ENCODE measurements around the gene ABCD3. TPM values are rescaled to one million over a fixed set of nuclear protein-coding genes. Genes with fewer than 3 reads are reported as not detected.

Gene ABCD3
- total and polyA plus RNA-seq, 2 of the 13 experiments (the other 11 are each of a cell fraction or from before 2014, with no cell fraction given) = 27.5 to 166 TPM

DNA sequence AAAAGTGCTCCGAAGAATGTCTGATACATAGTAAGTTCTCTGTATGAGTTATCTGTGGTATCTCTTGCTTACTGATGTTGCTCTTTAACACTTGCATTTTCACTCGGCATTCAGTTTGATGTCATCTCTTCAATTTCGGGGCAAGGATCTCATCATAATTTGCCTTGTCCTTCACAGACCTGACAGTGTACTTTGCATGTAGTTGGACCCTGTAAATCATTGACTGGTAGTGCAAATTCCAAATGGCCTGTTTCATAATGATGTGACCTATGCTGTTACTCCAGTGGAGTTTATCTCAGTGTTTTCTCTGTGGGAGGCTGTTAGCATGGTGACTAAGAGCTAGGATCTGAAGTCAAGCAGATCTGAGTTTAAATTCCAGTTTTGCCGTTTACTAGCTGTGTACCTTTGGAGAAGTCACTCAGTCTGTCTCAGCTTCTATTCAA is 34.2 kb upstream of the ABCD3 start (continued):
- TF ChIP-seq ARNT2 (CRISPR knock-in tag; IDR thresholded peaks at IDR 0.05; ENCODE audit: low read depth) (0 out of 2 replicates have a peak, but pooled peaks have one; percentile 11), ZNF83 (CRISPR knock-in tag; IDR thresholded peaks at IDR 0.05; ENCODE audit: borderline replicate concordance) (no peak), ZNF138 (CRISPR knock-in tag; IDR thresholded peaks at IDR 0.05; ENCODE audit: low read depth) (no peak), ZIK1 (CRISPR knock-in tag; IDR thresholded peaks at IDR 0.05; ENCODE audit: borderline replicate concordance, low read depth) (no peak), MED13 (CRISPR knock-in tag; IDR thresholded peaks at IDR 0.05) (no peak), PHF8 (CRISPR knock-in tag; IDR thresholded peaks at IDR 0.05) (no peak), ZNF556 (CRISPR knock-in tag; IDR thresholded peaks at IDR 0.05; ENCODE audit: borderline replicate concordance) (no peak), ZNF644 (CRISPR knock-in tag; IDR thresholded peaks at IDR 0.05; ENCODE audit: low read depth) (peak; percentile 83), NCOA2 (CRISPR knock-in tag; IDR thresholded peaks at IDR 0.05) (peak; percentile 95), ZNF530 (CRISPR knock-in tag; IDR thresholded peaks at IDR 0.05; ENCODE audit: low read depth) (no peak), CAMTA2 (CRISPR knock-in tag; IDR thresholded peaks at IDR 0.05; ENCODE audit: borderline replicate concordance) (no peak), RARG (CRISPR knock-in tag; IDR thresholded peaks at IDR 0.05; ENCODE audit: low read depth) (no peak), ZNF891 (CRISPR knock-in tag; IDR thresholded peaks at IDR 0.05) (no peak), MXD4 (CRISPR knock-in tag; IDR thresholded peaks at IDR 0.05) (peak; percentile 51; the same call in 1 of the 2 replicates), ZFP36L2 (CRISPR knock-in tag; IDR thresholded peaks at IDR 0.05) (no peak), MTA1 (CRISPR knock-in tag; IDR thresholded peaks at IDR 0.05; ENCODE audit: borderline replicate concordance) (no peak; the same call in 1 of the 2 replicates)
- TF ChIP-seq, protein P1, sequence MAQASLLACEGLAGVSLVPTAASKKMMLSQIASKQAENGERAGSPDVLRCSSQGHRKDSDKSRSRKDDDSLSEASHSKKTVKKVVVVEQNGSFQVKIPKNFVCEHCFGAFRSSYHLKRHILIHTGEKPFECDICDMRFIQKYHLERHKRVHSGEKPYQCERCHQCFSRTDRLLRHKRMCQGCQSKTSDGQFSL (CRISPR knock-in tag; IDR thresholded peaks at IDR 0.05) = no peak
- TF ChIP-seq, protein P2, sequence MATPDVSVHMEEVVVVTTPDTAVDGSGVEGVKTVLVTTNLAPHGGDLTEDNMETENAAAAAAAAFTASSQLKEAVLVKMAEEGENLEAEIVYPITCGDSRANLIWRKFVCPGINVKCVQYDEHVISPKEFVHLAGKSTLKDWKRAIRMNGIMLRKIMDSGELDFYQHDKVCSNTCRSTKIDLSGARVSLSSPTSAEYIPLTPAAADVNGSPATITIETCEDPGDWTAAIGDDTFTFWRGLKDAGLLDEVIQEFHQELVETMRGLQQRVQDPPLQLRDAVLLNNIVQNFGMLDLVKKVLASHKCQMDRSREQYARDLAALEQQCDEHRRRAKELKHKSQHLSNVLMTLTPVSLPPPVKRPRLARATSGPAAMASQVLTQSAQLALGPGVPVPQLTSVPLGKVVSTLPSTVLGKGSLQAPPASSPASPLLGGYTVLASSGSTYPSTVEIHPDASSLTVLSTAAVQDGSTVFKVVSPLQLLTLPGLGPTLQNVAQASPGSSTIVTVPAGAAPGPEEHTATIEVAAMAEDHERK (CRISPR knock-in tag; IDR thresholded peaks at IDR 0.05; ENCODE audit: low read depth) = no peak
- TF ChIP-seq, protein P3, sequence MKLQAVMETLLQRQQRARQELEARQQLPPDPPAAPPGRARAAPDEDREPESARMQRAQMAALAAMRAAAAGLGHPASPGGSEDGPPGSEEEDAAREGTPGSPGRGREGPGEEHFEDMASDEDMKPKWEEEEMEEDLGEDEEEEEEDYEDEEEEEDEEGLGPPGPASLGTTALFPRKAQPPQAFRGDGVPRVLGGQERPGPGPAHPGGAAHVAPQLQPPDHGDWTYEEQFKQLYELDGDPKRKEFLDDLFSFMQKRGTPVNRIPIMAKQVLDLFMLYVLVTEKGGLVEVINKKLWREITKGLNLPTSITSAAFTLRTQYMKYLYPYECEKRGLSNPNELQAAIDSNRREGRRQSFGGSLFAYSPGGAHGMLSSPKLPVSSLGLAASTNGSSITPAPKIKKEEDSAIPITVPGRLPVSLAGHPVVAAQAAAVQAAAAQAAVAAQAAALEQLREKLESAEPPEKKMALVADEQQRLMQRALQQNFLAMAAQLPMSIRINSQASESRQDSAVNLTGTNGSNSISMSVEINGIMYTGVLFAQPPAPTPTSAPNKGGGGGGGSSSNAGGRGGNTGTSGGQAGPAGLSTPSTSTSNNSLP (IDR thresholded peaks at IDR 0.05; ENCODE audit: low read depth, low read length) = peak; percentile 90
- TF ChIP-seq, protein P4, sequence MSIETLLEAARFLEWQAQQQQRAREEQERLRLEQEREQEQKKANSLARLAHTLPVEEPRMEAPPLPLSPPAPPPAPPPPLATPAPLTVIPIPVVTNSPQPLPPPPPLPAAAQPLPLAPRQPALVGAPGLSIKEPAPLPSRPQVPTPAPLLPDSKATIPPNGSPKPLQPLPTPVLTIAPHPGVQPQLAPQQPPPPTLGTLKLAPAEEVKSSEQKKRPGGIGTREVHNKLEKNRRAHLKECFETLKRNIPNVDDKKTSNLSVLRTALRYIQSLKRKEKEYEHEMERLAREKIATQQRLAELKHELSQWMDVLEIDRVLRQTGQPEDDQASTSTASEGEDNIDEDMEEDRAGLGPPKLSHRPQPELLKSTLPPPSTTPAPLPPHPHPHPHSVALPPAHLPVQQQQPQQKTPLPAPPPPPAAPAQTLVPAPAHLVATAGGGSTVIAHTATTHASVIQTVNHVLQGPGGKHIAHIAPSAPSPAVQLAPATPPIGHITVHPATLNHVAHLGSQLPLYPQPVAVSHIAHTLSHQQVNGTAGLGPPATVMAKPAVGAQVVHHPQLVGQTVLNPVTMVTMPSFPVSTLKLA (IDR thresholded peaks at IDR 0.05) = peak; percentile 25; the same call in 1 of the 2 replicates
- TF ChIP-seq, protein P5, sequence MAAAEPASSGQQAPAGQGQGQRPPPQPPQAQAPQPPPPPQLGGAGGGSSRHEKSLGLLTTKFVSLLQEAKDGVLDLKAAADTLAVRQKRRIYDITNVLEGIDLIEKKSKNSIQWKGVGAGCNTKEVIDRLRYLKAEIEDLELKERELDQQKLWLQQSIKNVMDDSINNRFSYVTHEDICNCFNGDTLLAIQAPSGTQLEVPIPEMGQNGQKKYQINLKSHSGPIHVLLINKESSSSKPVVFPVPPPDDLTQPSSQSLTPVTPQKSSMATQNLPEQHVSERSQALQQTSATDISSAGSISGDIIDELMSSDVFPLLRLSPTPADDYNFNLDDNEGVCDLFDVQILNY (CRISPR knock-in tag; conservative IDR thresholded peaks at IDR 0.05) = no peak
- TF ChIP-seq, protein P6, sequence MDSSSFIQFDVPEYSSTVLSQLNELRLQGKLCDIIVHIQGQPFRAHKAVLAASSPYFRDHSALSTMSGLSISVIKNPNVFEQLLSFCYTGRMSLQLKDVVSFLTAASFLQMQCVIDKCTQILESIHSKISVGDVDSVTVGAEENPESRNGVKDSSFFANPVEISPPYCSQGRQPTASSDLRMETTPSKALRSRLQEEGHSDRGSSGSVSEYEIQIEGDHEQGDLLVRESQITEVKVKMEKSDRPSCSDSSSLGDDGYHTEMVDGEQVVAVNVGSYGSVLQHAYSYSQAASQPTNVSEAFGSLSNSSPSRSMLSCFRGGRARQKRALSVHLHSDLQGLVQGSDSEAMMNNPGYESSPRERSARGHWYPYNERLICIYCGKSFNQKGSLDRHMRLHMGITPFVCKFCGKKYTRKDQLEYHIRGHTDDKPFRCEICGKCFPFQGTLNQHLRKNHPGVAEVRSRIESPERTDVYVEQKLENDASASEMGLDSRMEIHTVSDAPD (CRISPR knock-in tag; IDR thresholded peaks at IDR 0.05) = no peak; the same call in 1 of the 2 replicates
- TF ChIP-seq, protein P7, sequence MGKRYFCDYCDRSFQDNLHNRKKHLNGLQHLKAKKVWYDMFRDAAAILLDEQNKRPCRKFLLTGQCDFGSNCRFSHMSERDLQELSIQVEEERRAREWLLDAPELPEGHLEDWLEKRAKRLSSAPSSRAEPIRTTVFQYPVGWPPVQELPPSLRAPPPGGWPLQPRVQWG (CRISPR knock-in tag; IDR thresholded peaks at IDR 0.05; ENCODE audit: borderline replicate concordance, low read depth) = no peak

Measured in HepG2 (cell line).